Colonic mucosa (tissue), 4 donors: ENCODE results near the gene DCHS1. TPM values are rescaled to one million over a fixed set of nuclear protein-coding genes. Genes with fewer than 3 reads are reported as not detected.

Experiments
- DNase-seq: peaks from one replicate; pipeline ENCODE4 v3.0.0-alpha.2; 2020
- H3K27ac ChIP-seq: fragments of 200-600 bp; one replicate; pipeline ENCODE4 v1.8.0; 2021
- H3K27me3 ChIP-seq: fragments of 200-600 bp; one replicate; pipeline ENCODE4 v1.8.0; 2021
- H3K36me3 ChIP-seq: fragments of 200-600 bp; one replicate; pipeline ENCODE4 v1.8.0; 2021
- H3K4me1 ChIP-seq: fragments of 200-600 bp; one replicate; pipeline ENCODE4 v1.8.0; 2021; ENCODE audit warnings: mild to moderate bottlenecking
- H3K4me3 ChIP-seq: fragments of 200-600 bp; one replicate; pipeline ENCODE4 v1.8.0; 2021
- H3K9ac ChIP-seq, 2 donors: one replicate each; pipeline ENCODE4 v1.7.0; 2013; ENCODE audit warnings: control low read depth in 2 of 2, low read depth in 2 of 2, low read length in 2 of 2
- H3K9me3 ChIP-seq: fragments of 200-600 bp; one replicate; pipeline ENCODE4 v1.8.0; 2021
- intact Hi-C: fragments of 100-400 bp; cut with DNase I; formaldehyde crosslinking; loops from one replicate; pipeline ENCODE4 v1.14.1; 2022
- total RNA-seq, 2 donors: library from RNA; stranded (reverse); fragmentation: NEBNext Ultra II Directional in 1 of 2; extraction: Animal tissue kit (Norgen Biotek cat#: 25700) in 1 of 2; gene quantifications; one replicate each; pipeline ENCODE4 v1.2.1, GENCODE V29; 2021
- TF ChIP-seq, protein P1 (sequence below): fragments of 200-600 bp; IDR thresholded peaks from one replicate; pipeline ENCODE4 v1.8.0; 2022; ENCODE audit warnings: antibody characterized with exemption, mild to moderate bottlenecking
- donor health status: healthy.
- donor health status: DM: no; HTN: no; CAD: no.
- donor health status: DM: no; HTN: no; CAD: no.

Gene DCHS1
- total RNA-seq, 2 donors from 2014 or later: 4.7 to 8.3 TPM

- TF ChIP-seq, protein P1, sequence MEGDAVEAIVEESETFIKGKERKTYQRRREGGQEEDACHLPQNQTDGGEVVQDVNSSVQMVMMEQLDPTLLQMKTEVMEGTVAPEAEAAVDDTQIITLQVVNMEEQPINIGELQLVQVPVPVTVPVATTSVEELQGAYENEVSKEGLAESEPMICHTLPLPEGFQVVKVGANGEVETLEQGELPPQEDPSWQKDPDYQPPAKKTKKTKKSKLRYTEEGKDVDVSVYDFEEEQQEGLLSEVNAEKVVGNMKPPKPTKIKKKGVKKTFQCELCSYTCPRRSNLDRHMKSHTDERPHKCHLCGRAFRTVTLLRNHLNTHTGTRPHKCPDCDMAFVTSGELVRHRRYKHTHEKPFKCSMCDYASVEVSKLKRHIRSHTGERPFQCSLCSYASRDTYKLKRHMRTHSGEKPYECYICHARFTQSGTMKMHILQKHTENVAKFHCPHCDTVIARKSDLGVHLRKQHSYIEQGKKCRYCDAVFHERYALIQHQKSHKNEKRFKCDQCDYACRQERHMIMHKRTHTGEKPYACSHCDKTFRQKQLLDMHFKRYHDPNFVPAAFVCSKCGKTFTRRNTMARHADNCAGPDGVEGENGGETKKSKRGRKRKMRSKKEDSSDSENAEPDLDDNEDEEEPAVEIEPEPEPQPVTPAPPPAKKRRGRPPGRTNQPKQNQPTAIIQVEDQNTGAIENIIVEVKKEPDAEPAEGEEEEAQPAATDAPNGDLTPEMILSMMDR: no peak
- intact Hi-C loops: loop anchor here (10.0 kb wide), 1 partner anchor 133 kb away; the partner anchor contains the start of gene TRIM3
- Histone ChIP-seq H3K4me3 (no peak overlapping the region), H3K27ac (peak overlapping the region; percentile 89), H3K4me1 (peaks cover 20% of the 10 kb centered on the region), H3K27me3 (no peaks in the 10 kb centered on the region), H3K9ac (no peak overlapping the region), H3K9me3 (no peaks in the 10 kb centered on the region), H3K36me3 (peaks cover 23% of the 10 kb centered on the region)
- DNase-seq: peak; percentile 17
Measured at GRCh38 chr11:6608011-6608410, 47.6 kb downstream of the DCHS1 start.

GRCh38 chr11:6607190-6607795, 48.3 kb downstream of the DCHS1 start:
- TF ChIP-seq, protein P1: no peak
- Histone ChIP-seq H3K27ac (peak overlapping the region; percentile 89), H3K36me3 (peaks cover 23% of the 10 kb centered on the region), H3K9me3 (no peaks in the 10 kb centered on the region), H3K4me1 (peaks cover 20% of the 10 kb centered on the region), H3K9ac (peak overlapping the region in 1 of 2 donors; percentile 65), H3K27me3 (no peaks in the 10 kb centered on the region), H3K4me3 (no peak overlapping the region)
- intact Hi-C loops: loop anchor here (10.0 kb wide), 1 partner anchor 132 kb away; the partner anchor contains the start of gene TRIM3
- DNase-seq: peak; percentile 12

DNA sequence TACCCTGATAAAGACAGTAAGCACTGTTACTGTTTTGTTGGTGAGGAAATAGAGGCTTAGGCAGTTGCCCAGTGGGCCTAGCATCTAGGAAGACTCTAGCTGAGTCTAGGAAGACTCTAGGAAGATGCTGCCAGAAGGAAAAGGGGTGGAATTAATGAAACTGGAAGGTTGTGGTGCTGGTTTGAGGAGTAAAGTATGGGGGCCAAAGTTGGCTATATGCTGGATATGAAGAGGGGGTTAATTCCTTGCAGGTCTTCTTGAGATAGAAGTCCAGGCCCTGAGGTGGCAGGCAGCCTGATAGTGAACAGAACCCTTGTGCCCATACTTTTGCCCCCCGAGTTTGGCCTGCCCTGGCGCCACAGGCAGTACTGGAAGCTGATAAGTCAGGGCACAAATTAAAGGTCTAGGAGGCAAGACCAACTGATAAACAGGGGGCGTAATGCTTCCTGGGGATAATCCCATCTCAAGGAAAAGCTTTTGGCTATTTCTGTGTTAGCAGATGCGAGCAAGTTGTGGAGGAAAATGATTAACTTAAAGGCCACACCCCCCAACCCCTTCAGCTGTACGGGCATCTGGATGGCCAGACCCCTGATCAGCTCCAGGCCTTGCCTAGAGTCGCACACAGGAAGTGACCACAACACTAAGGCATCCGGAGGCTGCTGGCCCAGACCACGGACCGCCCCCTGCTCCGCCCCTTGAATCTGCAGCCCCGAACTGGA, 49.0 kb downstream of the DCHS1 start:
- Histone ChIP-seq H3K9ac (peak overlapping the region in 1 of 2 donors; percentile 65), H3K36me3 (peaks cover 23% of the 10 kb centered on the region), H3K4me3 (no peak overlapping the region), H3K4me1 (peaks cover 23% of the 10 kb centered on the region), H3K9me3 (no peaks in the 10 kb centered on the region), H3K27ac (peak overlapping the region; percentile 89), H3K27me3 (no peaks in the 10 kb centered on the region)
- intact Hi-C loops: loop anchor here (10.0 kb wide), 1 partner anchor 132 kb away; the partner anchor contains the start of gene TRIM3
- DNase-seq: peak; percentile 92
- TF ChIP-seq, protein P1: no peak

DNA sequence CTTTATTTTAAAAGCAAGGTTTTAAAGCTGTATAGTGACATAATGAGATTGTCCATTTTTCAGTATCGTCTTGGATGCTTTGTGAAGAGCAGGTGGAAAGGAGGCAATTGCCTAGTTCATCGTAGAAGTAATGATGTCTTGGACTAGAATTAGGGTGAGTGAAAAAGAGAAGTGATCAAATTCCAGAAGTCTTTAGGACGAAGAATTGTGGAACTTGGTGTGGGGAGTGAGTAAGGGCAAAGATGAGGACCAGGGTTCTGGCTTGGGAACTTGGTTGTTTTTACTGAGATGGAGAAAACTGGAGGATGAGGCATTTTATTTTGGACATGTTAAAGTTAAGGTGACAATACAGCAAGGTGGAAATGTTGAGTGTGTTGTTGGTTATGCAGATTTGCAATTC, 50.8 kb downstream of the DCHS1 start:
- TF ChIP-seq, protein P1: no peak
- Histone ChIP-seq H3K9me3 (no peaks in the 10 kb centered on the region), H3K4me1 (peaks cover 18% of the 10 kb centered on the region), H3K27me3 (no peaks in the 10 kb centered on the region), H3K36me3 (peaks cover 24% of the 10 kb centered on the region), H3K27ac (peak overlapping the region; percentile 89), H3K9ac (peak overlapping the region; percentile 83 to 86), H3K4me3 (peak overlapping the region; percentile 77)
- intact Hi-C loops: loop anchor here (5.0 to 10.0 kb wide), 3 partner anchors 63 to 130 kb away; partner anchors contain the start of genes MRPL17 and TRIM3
- no peak for DNase-seq

DNA sequence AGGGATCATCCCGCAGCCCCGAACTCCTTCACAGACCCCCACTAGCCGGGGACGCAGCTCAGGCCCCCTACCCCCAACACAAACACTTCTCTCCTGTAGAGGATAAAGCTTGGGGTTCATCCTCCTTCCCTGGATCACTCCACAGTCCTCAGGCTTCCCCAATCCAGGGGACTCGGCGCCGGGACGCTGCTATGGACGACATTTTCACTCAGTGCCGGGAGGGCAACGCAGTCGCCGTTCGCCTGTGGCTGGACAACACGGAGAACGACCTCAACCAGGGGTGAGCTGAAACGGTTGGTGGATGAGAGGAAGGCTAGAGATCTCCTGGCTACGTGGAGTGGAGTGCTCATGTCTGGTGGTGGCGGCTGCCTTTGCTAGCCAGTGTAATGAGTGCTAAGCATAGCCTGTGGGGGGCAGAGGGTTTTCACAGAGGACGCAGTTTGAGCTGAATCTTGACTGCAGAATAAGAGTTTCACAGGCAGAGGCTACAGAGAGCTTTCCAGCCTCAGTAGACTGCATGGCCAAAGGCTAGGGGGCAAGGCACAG, 51.5 kb downstream of the DCHS1 start:
- Histone ChIP-seq H3K4me3 (peak overlapping the region; percentile 77), H3K9me3 (no peaks in the 10 kb centered on the region), H3K9ac (peak overlapping the region; percentile 83 to 86), H3K36me3 (peaks cover 25% of the 10 kb centered on the region), H3K4me1 (peaks cover 18% of the 10 kb centered on the region), H3K27me3 (no peaks in the 10 kb centered on the region), H3K27ac (peak overlapping the region; percentile 89)
- TF ChIP-seq, protein P1: no peak
- DNase-seq: peak; percentile 66
- intact Hi-C loops: loop anchor here (5.0 to 10.0 kb wide), 3 partner anchors 63 to 129 kb away; partner anchors contain the start of genes MRPL17 and TRIM3
